Uterus (tissue), 4 donors: ENCODE measurements around the gene PGAP2. TPM values are rescaled to one million over a fixed set of nuclear protein-coding genes. Genes with fewer than 3 reads are reported as not detected.

Source experiments
- DNase-seq, 2 donors: peaks; one replicate each; pipeline ENCODE4 v3.0.0-alpha.2; 2019 to 2020
- H3K27ac ChIP-seq, 2 donors: fragments of 200-600 bp; sonication (generic); 1 replicate in 1 of 2; 2 replicates in 1 of 2; pipeline ENCODE4 v1.5.1; 2016 to 2018
- H3K27me3 ChIP-seq, 2 donors: fragments of 200-600 bp; sonication (generic); one replicate each; pipeline ENCODE4 v1.5.1; 2018 to 2019; ENCODE audit warnings: control low read depth in 1 of 2
- H3K36me3 ChIP-seq, 2 donors: fragments of 200-600 bp; sonication (generic); one replicate each; pipeline ENCODE4 v1.5.1; 2019; ENCODE audit warnings: control low read depth in 1 of 2
- H3K4me1 ChIP-seq, 2 donors: fragments of 200-600 bp; sonication (generic); one replicate each; pipeline ENCODE4 v1.5.1; 2018 to 2019; ENCODE audit warnings: control low read depth in 1 of 2
- H3K4me3 ChIP-seq, 2 donors: fragments of 200-600 bp; sonication (generic); 1 replicate in 1 of 2; 2 replicates in 1 of 2; pipeline ENCODE4 v1.5.1; 2018 to 2019; ENCODE audit warnings: mild to moderate bottlenecking in 1 of 2
- H3K9me3 ChIP-seq, 2 donors: fragments of 200-600 bp; sonication (generic); one replicate each; pipeline ENCODE4 v1.5.1; 2019; ENCODE audit warnings: control low read depth in 1 of 2
- POLR2A ChIP-seq, 2 donors: fragments of 450-650 bp; IDR thresholded peaks; one replicate each; pipeline ENCODE4 v1.6.1; 2016; ENCODE audit warnings: antibody characterized with exemption in 2 of 2, mild to moderate bottlenecking in 1 of 2, moderate library complexity in 1 of 2
- intact Hi-C: fragments of 100-400 bp; cut with DNase I; formaldehyde crosslinking; loops from one replicate; pipeline ENCODE4 v1.15.1; 2023; ENCODE audit warnings: low total_unique reads
- total RNA-seq, 4 donors: library from RNA; depleted of rRNA in 3 of 4; stranded (reverse); fragments of >200 nt in 3 of 4; gene quantifications; one replicate each; pipeline versions ENCODE4 v1.1.0 to v1.2.4, GENCODE V29; 2014 to 2023
- TF ChIP-seq, protein P1 (sequence below), 4 experiments: fragments of 200-600 bp in 2 of 4; fragments of 450-650 bp in 2 of 4; sonication (generic) in 2 of 4; IDR thresholded peaks; one replicate each; pipeline ENCODE4 v1.5.1; 2016 to 2019; ENCODE audit warnings: antibody characterized with exemption in 4 of 4, mild to moderate bottlenecking in 2 of 4, moderate library complexity in 1 of 4
- donor health status: DM: yes; HTN: yes; CAD: no.

The PGAP2 gene
- total RNA-seq, 4 donors from 2014 or later: 12.2 to 16.5 (median 13.8) TPM; not detected in 1

DNA sequence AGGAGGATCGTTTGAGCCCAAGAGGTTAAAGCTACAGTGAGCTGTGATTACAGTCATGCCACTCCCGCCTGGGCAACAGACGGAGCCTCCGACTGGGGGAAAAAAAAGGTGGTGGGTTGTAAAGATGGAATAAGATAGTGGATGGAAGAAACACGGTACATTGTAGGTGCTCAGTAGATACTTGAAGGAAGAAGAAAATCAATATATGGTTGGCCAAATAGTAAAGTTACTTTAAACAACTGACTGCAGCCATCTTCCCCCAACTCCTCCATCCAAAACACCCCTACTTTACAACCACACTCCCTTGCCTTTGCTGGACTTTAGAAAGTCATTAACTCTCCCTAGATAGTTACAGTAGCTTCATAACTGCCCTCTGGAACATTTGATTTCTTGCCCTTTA lies 8.5 kb upstream of the PGAP2 start:
- Histone ChIP-seq H3K4me1 (no peaks in the 10 kb centered on the region), H3K36me3 (no peaks in the 10 kb centered on the region), H3K27ac (no peak overlapping the region), H3K9me3 (no peaks in the 10 kb centered on the region), H3K27me3 (no peaks in the 10 kb centered on the region), H3K4me3 (no peak overlapping the region)
- peak in 1 of 2 donors; percentile 9 for DNase-seq
- intact Hi-C loops: loop anchor here (2.0 kb wide), 1 partner anchor 41 kb away; the partner anchor contains the start of gene RHOG
- no peak for TF ChIP-seq POLR2A (IDR thresholded peaks at IDR 0.05)
- TF ChIP-seq, protein P1, sequence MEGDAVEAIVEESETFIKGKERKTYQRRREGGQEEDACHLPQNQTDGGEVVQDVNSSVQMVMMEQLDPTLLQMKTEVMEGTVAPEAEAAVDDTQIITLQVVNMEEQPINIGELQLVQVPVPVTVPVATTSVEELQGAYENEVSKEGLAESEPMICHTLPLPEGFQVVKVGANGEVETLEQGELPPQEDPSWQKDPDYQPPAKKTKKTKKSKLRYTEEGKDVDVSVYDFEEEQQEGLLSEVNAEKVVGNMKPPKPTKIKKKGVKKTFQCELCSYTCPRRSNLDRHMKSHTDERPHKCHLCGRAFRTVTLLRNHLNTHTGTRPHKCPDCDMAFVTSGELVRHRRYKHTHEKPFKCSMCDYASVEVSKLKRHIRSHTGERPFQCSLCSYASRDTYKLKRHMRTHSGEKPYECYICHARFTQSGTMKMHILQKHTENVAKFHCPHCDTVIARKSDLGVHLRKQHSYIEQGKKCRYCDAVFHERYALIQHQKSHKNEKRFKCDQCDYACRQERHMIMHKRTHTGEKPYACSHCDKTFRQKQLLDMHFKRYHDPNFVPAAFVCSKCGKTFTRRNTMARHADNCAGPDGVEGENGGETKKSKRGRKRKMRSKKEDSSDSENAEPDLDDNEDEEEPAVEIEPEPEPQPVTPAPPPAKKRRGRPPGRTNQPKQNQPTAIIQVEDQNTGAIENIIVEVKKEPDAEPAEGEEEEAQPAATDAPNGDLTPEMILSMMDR (IDR thresholded peaks at IDR 0.05): no peak

DNA sequence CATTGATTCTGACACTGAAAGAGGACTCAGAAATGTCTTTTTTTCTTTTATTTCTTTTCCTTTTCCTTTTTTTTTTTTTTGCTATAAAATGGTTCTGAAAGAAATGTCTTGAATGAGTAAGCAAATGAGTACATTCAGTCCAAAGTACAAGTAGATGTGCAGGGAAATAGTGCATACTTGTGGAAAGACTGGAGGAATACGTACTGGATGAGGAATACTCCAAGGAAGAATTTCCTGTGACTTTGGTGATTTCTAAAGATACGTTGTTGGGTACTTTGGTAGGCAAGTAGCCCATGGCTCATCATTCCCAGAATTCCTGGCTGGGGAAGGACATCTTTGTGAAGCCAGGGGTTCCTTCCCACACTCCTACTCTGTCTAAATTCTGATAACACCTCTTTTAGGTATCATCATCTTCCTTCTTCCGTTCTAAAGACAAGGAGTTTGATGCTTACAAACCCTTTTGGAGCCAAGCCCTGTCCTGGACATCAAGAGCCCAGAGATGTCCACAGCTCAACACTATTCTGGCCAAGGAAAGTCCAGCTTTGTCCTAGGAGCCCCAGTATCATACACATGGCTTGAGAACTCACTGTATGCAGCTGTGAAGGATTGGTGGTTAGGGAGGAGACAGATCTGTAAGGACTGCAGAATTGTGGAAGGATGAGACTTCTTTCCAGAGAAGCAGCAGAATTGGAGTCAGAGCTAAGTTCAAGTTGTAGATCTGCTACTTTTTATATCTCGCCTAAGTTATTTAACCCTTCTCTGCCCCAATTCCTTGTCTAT lies 6.2 kb upstream of the PGAP2 start:
- Histone ChIP-seq H3K36me3 (no peaks in the 10 kb centered on the region), H3K27ac (no peak overlapping the region)

DNA sequence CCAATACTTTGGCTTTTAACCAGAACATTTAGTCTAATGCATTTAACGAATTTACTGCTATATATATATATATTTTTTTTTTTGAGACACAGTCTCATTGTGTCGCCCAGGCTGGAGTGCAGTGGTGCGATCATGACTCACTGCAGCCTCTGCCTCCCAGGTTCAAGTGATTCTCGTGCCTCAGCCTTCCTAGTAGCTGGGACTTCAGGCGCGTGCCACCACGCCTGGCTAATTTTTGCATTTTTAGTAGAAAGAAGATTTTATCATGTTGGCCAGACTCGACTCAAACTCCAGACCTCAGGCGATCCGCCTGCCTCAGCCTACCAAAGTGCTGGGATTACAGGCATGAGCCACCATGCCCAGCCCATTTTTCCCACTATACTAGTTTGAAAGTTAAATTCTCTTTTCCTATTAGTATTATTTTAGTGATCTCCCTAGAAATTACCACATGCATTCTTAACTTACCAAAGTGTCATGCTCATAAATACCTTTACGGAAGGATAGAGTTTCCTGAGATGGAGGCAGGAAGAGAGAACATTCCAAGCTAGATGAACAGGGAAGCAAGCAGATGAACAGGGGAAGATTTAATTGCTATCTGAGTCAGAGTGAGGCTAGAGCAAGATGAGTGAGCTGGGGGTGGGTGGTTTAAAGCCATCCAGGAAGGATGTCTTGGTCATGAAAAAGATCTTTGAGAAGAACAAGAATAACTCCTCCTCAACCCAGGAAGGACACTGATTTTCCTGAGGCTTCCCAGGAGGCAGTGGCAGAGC lies 4.4 kb upstream of the PGAP2 start:
- H3K4me3 ChIP-seq: no peak overlapping the region

More for the DNA sequence above, 6.2 kb upstream of the PGAP2 start:
- Histone ChIP-seq H3K9me3 (no peaks in the 10 kb centered on the region), H3K4me1 (no peaks in the 10 kb centered on the region), H3K27me3 (no peaks in the 10 kb centered on the region), H3K4me3 (no peak overlapping the region)
- DNase-seq: no peak
- intact Hi-C loops: no loop called here
- no peak for TF ChIP-seq POLR2A (IDR thresholded peaks at IDR 0.05)
- TF ChIP-seq, protein P1 (IDR thresholded peaks at IDR 0.05): no peak

DNA sequence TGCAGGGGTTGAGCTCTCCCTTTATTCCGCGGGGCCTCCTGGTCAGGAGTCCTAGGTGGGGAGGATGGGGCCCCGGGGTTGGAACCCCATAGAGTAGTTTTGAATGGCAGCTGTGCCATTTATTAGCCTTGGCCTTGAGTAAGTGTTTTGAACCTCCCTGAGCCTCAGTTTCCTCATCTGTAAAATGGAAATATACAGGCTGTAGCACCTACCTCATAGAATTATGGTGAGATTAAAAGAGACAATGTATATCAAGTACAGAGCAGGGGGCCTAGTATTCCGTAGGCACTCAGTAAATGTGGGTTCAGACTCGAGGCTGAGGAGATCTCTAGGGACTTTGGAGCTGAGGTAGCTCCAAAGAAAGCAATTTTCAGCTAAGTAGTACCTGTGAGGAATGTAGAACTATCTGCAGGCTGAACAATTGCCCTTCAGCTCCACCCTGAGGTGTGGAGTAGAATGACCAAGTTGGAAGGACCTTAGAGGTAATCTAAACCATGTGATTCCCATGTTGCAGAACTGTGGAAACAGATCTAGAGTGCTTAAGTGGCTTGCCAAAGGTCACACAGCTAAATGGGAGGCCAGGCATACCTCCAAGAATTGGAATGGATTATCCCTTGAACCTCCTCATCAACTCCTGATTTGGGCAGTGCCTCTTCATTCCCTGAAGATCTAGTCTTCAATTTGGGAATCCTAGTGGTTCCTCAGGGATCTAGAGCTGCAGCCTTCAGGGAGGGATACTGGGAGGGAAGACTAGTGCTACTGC lies 682 bp downstream of the PGAP2 start:
- Histone ChIP-seq H3K9me3 (no peaks in the 10 kb centered on the region), H3K4me3 (peak overlapping the region; percentile 38 to 54), H3K27me3 (no peaks in the 10 kb centered on the region), H3K36me3 (no peaks in the 10 kb centered on the region), H3K4me1 (peaks cover 0 to 6% of the 10 kb centered on the region in 2 donors), H3K27ac (peak overlapping the region; percentile 38 to 63)
- intact Hi-C loops: no loop called here
- TF ChIP-seq, protein P1 (IDR thresholded peaks at IDR 0.05): peak in 3 of 4 experiments; percentile 14 to 43 (median 42)
- TF ChIP-seq POLR2A (IDR thresholded peaks at IDR 0.05): no peak
- DNase-seq: no peak

More for the DNA sequence above, 4.4 kb upstream of the PGAP2 start:
- Histone ChIP-seq H3K4me1 (peaks cover 0 to 3% of the 10 kb centered on the region in 2 donors), H3K27me3 (no peaks in the 10 kb centered on the region), H3K36me3 (no peaks in the 10 kb centered on the region), H3K27ac (no peak overlapping the region), H3K9me3 (no peaks in the 10 kb centered on the region)
- TF ChIP-seq, protein P1 (IDR thresholded peaks at IDR 0.05): no peak
- TF ChIP-seq POLR2A (IDR thresholded peaks at IDR 0.05): no peak
- DNase-seq: no peak
- intact Hi-C loops: no loop called here
